Measurements from ENCODE around the gene CMTR1. TPM values are rescaled to one million over a fixed set of nuclear protein-coding genes. Genes with fewer than 3 reads are reported as not detected.
"Not testable (repeated sequence)": the region's sequence is repeated elsewhere in the genome, so short reads cannot be mapped to it uniquely, and the experiment has no call there.

CMTR1 gene
- total RNA-seq: 33.2 and 41.7 TPM in 2 replicates

DNA sequence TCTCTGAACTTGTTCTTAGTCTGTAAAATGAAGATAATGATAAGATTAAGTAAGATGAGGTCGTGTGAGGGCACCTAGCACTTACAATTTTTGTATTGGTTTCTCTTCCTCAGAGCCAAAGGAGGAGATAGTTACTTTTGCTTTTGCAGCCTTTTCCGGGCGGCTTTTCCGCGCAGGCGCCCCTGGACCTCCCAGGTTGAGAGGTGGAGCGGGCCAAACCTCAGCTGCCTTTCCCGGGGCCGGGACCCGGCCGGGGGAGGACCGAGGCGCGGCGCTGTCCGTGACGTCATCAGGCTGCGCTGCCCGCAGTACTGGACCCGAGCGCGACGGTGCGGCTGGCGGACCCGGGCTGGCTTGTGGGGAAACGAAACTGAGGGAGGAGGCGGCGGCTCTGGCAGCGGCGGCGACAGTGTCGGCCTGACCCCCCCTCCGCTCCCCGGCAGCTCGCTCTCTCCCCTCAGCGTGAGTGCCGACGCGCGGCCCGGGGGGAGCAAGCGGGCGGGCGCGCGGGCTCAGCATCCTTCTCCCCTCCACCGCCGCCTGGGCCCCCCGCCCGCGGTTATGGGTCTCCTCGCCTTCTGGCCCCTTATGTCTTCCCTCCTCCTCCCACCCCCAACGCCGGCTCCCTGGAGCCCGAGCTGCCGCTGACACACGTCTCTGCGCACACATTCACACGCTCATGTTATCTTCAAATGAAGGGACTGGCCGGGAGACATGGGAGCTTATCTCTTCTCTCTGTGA lies at the start of gene CMTR1:
CMTR1 (plus strand) TSS at position 306 of the 741 bp plus-strand sequence. CDS start 2,409 bp downstream, outside the sequence.
- peak; percentile 66 for DNase-seq (ENCODE audit: low read depth)

DNA sequence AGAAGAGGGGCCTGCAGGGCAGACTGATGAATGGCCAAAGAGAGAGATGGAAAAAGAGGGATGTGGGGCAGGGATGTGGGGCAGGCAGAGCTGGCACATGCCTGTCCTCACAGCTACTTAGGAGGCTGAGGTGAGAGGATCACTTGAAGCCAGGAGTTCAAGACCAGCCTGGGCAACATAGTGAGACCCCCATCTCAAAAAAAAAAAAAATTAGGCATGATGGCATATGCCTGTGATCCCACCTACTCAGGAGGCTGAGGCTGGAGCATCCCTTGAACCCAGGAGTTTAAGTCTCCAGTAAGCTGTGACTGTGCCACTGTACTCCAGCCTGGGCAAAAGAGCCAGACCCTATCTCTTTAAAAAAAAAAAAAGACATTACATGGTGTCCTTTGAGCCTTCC lies 44.4 kb upstream of the CMTR1 start:
- DNase-seq (ENCODE audit: low read depth): no peak

DNA sequence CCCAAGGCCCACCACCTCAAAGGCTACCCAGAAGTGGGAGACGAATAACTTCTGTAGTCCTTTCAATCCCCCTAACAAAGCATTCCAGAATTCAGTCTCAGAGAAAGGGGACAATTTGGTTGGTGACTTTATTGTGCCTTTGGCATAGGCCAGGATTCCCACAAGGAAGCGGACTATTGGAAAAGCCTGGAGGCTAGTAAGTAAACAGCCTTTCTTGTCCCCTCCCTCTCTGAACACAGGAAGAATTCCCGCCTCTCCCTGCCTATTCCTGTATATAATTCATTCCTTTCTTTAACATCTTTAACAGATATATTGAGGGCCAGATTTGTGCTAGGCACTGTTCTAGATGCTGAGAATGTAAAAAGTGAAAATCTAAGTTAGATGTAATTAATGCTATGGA lies 43.2 kb upstream of the CMTR1 start:
- no peak for DNase-seq (ENCODE audit: low read depth)

DNA sequence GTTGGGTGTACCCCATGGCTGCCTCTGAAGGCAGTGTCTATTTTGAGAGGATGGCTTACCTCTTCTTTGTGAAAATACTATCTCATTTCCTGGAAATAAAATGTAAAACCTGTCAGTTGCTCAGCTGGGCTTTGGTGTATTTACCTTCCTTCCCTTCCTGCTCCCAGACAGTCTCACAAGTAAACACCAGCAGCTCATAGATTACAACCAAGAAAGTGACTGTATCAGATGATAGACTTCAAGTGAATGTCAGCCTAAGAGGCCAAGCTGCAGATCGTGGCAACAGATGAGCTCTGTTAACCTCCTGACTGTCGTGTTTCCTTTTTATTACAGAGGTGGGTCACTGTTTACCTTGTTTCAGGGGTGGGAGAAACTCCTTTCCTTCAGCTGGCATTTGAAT lies 41.9 kb upstream of the CMTR1 start:
- DNase-seq (ENCODE audit: low read depth): no peak

- no peak for DNase-seq (ENCODE audit: low read depth)
Observed at GRCh38 chr6:37392821-37393220, 40.2 kb upstream of the CMTR1 start.

DNA sequence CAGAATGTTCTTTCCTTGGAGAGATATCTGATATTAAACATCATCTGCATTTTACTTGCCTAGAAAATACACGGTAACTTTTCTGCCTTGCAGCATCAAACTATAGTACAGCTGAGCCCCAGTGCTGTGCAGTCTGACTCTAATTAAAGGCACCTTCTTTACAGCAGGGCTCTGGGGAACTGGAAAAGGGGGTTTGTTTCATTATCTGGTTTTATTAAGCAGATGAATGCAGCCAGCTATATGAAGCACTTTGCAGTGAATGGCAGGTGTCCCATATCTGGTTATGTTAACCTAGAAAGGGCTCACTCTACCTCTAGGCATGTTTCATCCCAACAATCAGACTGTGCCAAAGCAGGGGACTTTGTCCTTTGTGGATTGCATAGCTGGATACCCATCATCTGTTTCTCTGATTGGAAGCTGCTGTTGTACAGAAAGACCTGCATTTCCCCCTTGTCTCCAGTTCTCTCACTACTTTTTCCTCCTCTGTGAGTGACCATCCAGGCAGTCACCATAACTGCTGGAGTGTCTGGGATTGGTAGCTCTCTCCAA lies 39.6 kb upstream of the CMTR1 start:
- DNase-seq (ENCODE audit: low read depth): no peak

DNA sequence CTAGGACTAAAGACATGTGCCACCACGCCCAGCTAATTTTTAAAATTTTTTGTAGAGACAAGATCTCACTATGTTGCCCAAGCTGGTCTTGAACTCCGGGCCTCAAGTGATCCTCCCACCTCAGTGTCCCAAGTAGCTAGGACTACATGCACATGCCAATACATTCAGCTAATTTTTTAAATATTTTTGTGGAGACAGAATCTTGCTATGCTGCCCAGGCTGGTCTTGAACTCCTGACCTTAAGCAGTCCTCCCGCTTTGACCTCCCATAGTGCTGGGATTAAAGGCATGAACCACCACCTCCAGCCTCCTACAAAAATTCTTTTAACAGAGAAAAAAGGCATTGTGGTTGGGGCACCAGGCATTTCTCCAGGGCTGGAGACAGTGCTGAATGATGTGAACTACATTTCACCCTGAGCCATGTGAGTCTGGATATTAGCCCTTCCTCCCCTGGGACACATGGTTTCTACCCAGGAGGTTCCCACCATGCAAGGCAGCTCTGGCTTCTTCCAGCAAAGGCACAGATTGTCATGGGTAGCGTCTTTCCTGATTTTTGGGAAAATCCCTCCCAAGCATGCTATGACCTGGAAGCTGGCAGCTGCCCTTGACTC lies 36.3 kb upstream of the CMTR1 start:
- no peak for DNase-seq (ENCODE audit: low read depth)

GRCh38 chr6:37399131-37399530 lies 33.9 kb upstream of the CMTR1 start:
- DNase-seq (ENCODE audit: low read depth): no peak

DNA sequence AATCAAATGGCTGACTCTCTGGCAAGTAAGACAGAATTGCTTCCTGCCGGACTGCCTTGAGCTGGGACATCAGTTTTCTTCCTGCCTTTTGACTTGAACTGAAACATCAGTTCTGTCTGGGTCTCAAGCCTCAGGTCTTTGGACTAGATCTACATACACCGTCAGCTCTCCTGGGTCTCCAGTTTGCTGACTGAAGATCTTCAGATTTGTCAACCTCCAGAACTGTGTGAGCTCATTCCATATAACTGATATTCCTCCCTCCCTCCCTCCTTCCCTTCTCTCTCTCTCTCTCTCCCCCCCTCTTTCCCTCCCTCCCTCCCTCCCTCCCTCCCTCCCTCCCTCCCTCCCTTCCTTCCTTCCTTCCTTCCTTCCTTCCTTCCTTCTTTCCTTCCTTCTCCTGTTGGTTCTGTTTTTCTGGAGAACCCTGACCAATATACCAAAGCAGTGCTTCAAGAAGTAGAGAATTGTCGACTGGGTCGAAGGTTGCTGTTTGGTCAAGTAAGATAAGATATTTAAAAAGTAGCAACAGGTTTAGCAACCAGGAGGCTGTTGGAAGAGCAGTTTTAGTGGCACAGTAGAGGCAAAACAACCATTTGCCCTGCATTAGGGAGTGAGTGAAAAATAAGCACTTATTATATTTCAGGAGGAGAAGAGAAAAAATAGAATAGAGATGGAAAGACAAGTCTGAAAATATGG lies 33.1 kb upstream of the CMTR1 start:
- DNase-seq (ENCODE audit: low read depth): no peak

DNA sequence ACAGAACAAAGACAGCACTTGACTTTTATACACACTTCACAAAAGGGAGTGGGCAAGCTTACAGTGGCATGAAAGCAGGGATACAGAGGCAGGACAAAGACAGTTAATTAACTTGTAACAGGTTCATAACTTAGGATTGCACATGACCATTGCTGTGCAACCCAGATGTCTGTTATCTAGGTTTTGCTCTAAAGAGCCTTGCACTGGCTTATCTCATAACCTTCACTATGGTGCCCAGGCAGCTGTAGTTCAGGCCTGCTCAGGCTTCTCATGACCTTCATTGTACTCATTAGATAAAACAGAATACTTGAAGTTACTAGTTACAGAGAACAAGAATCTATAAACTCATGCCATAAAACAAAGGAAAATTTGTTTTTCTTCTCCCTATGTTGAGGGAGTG lies 31.4 kb upstream of the CMTR1 start:
- not testable (repeated sequence) for DNase-seq (ENCODE audit: low read depth)

- no peak for DNase-seq (ENCODE audit: low read depth)
Observed at GRCh38 chr6:37406726-37407341, 26.2 kb upstream of the CMTR1 start.

DNA sequence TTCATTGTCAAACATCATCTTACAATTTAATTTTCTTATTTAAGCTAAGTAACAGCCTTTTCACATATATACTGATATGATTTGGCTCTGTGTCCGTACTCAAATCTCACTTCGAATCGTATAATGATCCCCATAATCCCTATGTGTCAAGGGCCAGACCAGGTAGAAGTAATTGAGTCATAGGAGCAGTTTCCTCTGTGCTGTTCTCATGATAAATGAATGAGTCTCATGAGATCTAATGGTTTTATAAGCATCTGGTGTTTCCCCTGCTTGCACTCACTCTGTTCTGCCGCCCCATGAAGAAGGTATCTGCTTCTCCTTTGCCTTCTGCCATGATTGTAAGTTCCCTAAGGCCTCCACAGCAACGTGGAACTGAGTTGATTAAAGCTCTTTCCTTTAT lies 25.1 kb upstream of the CMTR1 start:
- no peak for DNase-seq (ENCODE audit: low read depth)

DNA sequence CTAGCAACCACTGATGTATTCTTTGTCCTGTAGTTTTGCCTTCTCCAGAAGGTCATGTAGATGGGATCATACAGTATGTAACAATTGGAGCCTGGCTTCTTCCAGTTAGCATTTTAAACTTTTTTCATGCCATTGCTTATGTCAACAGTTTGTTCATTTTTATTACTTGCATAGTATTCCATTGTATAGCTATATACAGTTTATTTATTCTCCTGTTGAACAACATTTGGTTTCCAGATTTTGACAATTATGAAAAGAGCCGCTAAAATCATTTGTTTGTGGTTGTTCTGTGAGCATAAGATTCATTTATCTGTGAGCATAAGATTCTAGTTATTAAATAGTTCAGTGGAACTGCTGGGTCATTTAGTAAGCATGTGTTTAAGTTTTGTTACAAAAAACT lies 23.5 kb upstream of the CMTR1 start:
- no peak for DNase-seq (ENCODE audit: low read depth)

- no peak for DNase-seq (ENCODE audit: low read depth)
Observed at GRCh38 chr6:37417393-37417792, 15.6 kb upstream of the CMTR1 start.

DNA sequence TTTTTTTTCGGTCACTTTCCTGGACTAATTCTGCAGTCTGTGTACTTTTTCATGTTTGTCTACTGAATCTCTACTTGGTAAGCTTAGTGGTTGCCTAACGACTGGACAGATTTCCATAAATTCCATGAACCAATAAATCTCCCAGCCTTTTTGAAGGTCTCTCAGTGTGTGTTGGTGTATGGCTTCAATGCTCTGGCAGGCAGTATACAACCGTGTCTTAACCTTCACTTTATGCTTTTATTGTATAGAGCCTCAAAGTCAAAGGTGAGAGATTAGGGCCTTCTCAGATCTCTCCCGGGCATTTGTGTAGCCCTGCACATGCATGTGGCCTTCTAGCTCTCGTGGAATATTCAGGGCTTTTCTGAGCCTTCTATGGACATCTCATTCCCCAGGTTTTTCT lies 14.3 kb upstream of the CMTR1 start:
- no peak for DNase-seq (ENCODE audit: low read depth)

- DNase-seq (ENCODE audit: low read depth): no peak
Observed at GRCh38 chr6:37426058-37426944, 6.7 kb upstream of the CMTR1 start.

- no peak for DNase-seq (ENCODE audit: low read depth)
Observed at GRCh38 chr6:37426945-37427510, 6.0 kb upstream of the CMTR1 start.

DNA sequence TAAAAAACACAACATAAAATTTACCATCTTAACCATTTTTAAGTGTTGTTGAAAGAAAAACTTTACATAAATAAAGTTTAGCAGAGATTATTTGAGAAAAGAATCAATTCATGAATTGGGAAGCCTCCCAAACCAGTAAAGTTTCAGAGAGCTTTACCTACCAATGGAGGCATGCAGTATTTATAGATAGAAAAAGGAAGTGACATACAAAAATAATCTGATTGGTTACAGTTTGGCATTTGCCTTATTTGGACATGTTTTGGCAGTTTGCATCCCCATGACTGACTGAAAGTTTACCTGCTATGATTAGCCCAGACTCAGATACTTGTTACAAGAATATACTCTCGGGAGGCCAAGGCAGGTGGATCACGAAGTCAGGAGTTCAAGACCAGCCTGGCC lies 3.7 kb upstream of the CMTR1 start:
- peak; percentile 24 for DNase-seq (ENCODE audit: low read depth)

DNA sequence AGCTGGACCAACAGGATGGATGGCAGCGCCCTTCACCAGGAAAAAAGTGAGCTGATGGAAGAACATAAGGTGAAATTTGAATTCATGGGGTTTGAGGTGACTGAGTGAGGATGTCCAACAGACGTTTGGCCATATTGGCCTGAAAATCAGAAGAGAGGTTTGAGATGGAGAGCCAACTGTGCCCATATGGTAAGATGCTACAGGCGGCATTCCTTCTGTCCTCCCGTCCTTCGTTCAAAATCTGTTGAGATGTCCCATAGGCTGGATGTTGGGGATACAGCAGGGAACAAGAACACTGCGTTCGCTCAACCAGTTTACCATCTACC lies 468 bp upstream of the CMTR1 start:
- no peak for DNase-seq (ENCODE audit: low read depth)

- peak; percentile 26 for DNase-seq (ENCODE audit: low read depth)
Observed at GRCh38 chr6:37433657-37434271, 743 bp downstream of the CMTR1 start.

- no peak for DNase-seq (ENCODE audit: low read depth)
Observed at GRCh38 chr6:37435373-37435772, 2.4 kb downstream of the CMTR1 start.
